HG03378 (cell line): ENCODE data around the gene FAM180B.
"Not testable (repeated sequence)": the region's sequence is repeated elsewhere in the genome, so short reads cannot be mapped to it uniquely, and the experiment has no call there.

Experiments
- ATAC-seq: cut with Tn5 transposase; IDR thresholded peaks from one replicate; pipeline ENCODE4 v1.9.1; 2021; ENCODE audit warnings: mild to moderate bottlenecking, moderate library complexity; ENCODE audit not compliant: unreplicated experiment

The FAM180B gene, protein sequence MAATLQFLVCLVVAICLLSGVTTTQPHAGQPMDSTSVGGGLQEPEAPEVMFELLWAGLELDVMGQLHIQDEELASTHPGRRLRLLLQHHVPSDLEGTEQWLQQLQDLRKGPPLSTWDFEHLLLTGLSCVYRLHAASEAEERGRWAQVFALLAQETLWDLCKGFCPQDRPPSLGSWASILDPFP

DNA sequence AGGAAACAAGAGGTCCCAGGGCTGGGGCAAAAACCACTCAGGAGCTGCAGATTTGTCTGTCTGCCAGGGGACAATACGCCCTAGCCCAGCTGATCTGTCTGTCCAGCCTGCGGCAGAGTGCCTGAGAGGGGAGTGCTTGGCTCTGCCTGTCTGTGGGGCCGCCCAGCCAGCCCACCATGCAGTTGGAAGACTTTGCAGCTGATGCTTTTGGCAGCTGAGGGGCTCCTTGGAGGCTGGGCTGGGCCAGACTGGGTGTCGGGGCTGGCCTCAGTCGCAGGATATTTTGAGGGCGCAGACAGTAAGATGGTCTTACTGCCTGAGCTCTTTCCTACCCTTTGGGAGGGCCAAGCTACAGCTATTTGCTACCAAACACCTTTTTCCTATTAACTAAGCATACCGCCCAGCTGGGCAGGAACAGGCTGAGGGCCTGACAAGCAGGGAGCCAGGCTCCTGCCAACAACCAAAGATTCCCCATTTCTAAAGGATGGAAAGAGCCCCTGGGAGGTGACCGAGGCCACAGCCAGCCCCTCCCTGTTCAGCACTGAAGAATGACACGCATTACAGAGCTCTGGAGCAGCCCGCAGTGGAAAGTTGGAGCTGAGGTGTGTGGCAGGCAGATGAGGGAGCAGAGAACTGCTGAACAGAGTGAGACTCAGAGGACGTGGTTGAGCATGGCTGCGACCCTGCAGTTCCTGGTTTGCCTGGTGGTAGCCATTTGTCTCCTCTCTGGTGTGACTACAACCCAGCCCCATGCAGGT is at the start of gene FAM180B:
TSS of gene FAM180B (plus strand) at position 581 of the 758 bp plus-strand sequence. CDS start at position 672, 91 bp downstream.
- ATAC-seq, result no peak

GRCh38 chr11:47536915-47537314 is 49.6 kb upstream of the FAM180B start:
- ATAC-seq, result no peak

DNA sequence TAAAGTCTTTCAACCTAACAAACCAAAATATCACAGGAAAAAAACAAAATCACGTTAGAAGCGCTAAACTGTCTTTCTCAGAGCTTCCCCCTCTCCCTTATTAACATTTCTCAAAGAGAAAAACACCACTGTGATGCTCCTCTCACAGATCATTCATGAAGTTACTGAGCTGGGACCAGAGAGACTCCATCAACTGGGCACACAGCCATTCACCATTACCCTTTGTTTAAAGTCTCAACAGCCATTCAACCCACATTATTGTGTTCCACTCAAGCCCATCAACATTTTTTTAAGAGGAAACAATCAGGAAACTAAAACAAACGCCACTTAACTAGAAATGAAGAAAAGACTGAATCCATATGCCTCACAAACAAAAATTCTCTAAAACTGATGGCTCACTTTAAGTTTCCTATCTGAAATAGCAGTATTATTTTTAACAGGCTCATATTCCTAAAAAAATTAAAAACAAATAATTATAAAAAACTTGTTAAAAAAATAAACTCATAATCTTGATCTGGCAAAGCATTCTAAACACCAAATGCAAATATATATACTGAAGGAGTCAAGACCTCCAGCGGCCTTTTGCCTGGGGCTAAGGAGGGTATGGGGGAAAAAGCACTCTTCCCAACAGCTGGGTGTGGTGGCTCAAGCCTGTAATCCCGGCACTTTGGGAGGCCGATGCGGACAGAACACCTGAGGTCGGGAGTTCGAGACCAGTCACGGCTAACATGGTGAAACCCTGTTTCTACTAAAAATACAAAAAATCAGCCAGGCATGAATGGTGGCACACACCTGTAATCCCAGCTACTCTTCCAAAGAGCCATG is 47.5 kb upstream of the FAM180B start:
- no peak for ATAC-seq

DNA sequence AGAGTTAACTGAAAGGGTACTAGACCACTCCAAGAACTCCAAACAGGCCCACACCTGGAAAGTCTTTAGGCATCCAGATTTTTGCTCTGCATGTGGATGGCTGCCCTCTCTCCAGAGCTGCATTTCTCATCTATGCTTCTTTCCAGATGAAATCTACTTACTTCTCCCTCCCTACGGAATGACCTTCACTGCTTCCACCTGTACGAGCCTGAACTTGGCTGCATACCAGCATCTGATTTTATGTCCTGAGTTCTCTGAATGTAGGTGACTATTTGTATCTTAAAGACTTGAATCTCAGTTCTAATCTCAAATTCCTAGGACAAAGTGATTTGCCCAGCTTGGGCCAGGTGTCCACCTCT is 46.8 kb upstream of the FAM180B start:
- ATAC-seq, result no peak

GRCh38 chr11:47541070-47541469 is 45.4 kb upstream of the FAM180B start:
- no peak for ATAC-seq

- ATAC-seq, result no peak
Measured at GRCh38 chr11:47545298-47545697, 41.2 kb upstream of the FAM180B start.

GRCh38 chr11:47546274-47546673 is 40.2 kb upstream of the FAM180B start:
- ATAC-seq, result not testable (repeated sequence)

DNA sequence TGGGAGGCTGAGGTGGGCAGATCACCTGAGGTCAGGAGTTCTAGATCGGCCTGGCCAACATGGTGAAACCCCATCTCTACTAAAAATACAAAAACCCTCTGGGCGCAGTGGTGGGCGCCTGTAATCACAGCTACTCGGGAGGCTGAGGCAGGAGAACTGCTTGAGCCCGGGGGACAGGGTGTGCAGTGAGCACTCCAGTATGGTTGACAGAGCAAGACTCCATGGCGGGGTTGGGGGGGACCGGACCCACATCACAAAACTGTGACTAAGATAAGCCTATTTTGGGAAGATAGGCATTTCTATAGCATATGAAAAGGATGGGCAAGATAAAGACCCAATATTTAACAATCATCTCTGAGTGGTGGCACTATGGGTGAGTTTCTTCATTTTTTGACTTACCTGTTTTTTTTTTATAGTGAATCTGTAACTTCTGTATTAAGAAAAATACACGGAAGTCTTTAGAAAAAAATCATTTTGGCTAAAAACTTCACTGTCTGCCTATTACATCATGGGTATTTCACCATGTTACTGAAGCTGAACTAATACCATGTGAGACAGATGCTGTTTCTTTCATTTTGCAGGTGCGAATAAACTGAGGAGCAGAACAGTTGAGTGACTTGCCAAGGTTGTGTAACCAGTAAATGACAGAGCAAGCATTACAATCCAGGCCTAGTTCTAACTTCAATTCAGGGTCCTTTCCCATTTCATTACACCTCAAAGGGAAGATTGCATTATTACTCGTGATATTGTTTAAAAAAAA is 36.0 kb upstream of the FAM180B start:
- ATAC-seq, result no peak

- ATAC-seq, result no peak
Measured at GRCh38 chr11:47551086-47551485, 35.4 kb upstream of the FAM180B start.

- ATAC-seq, result no peak
Measured at GRCh38 chr11:47552056-47552565, 34.4 kb upstream of the FAM180B start.

GRCh38 chr11:47552566-47553405 is 33.7 kb upstream of the FAM180B start, which contains the start of gene CELF1:
TSS of gene CELF1 (minus strand) at chr11:47553132. CDS start at chr11:47499523, 53,609 bp downstream.
- peak; percentile 84 for ATAC-seq

- ATAC-seq, result peak; percentile 35
Measured at GRCh38 chr11:47553406-47553743, 33.1 kb upstream of the FAM180B start.

GRCh38 chr11:47557004-47557403 is 29.5 kb upstream of the FAM180B start:
- ATAC-seq, result not testable (repeated sequence)

DNA sequence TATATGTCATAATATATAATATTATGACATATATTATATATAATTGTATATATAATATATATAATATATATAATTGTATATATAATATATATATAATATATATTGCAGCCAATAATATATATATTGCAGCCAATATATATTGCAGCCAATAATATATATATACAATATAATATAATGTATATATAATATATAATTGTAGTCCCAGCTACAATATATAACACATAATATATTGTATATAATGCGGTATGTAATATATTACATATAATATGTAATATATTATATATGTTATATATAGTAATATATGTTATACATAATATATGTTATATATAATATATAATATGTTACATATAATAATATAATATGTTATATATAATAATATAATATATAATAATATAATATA is 27.8 kb upstream of the FAM180B start:
- no peak for ATAC-seq

GRCh38 chr11:47560426-47560825 is 26.1 kb upstream of the FAM180B start:
- ATAC-seq, result no peak

- not testable (repeated sequence) for ATAC-seq
Measured at GRCh38 chr11:47562393-47562792, 24.1 kb upstream of the FAM180B start.

DNA sequence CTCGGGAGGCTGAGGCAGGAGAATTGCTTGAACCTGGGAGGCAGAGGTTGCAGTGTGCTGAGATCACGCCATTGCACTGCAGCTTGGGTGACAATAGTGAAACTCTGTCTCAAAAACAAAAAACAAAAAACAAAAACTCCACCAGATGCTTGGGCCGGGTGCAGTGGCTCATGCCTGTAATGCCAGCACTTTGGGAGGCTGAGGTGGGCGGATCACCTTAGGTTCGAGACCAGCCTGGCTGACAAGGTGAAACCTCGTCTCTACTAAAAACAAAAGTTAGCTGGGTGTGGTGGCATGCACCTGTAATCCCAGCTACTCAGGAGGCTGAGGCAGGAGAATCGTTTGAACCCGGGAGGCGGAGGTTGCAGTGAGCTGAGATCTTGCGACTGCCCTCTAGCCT is 22.1 kb upstream of the FAM180B start:
- ATAC-seq, result not testable (repeated sequence)

DNA sequence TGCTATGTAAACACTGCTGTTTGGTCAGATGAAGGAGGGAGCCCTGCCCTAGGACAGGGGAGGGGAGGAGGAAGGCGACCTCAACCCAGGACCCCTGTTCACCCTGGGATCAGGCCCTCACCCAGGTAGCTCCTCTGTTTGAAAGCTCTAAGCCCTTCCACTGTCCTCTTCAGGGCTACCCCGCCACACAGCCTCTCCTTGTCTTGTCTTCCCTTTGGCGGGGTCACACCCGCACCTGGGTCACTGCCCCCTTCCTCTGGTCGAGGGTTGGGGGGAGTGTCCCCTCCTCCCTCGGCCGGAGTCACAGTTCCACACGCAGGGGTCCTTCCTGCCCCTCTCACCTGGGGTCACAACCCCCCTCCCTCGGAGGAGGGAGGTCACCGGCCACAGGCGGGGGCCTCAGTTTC is 21.5 kb upstream of the FAM180B start:
- no peak for ATAC-seq

DNA sequence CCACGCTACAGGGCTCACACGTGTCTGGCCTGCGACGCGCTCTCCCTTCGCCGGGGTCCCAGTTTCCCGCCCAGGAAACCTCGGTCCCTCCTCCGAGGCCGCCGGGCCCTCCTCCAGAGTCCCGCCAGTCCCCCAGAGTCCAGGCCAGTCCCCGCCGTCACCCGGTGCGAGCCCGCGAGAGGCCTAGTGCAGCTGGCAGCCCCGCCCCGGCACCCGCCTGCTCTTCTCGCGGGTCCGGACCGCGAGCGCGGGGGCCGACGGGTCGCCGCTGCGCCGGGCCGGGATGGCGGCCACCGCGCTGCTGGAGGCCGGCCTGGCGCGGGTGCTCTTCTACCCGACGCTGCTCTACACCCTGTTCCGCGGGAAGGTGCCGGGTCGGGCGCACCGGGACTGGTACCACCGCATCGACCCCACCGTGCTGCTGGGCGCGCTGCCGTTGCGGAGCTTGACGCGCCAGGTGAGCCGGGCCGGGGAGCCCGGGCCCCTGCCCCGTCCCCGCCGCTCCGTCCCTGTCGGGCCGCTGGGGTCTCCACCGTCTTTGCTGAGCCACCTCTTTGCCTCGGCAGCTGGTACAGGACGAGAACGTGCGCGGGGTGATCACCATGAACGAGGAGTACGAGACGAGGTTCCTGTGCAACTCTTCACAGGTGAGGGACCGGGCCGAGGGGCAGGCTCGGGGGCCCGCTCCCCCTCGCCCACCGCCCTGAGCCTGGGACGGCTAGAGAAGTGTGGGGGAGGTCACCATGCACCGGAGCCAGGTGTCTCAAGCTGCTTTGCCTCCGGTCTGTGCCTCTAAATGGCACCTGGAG is 20.9 kb upstream of the FAM180B start, which contains the start of gene PTPMT1:
TSS of gene PTPMT1 (plus strand) at position 260 of the 809 bp plus-strand sequence. CDS start at position 284, 24 bp downstream.
- ATAC-seq, result peak; percentile 59
